GM19099 (cell line): ENCODE measurements around the gene PPP2R5B.

ENCODE experiments used
- POLR2A ChIP-seq: IDR thresholded peaks from 3 replicates; pipeline ENCODE4 v1.6.1; 2011; ENCODE audit warnings: low read depth; ENCODE audit not compliant: insufficient read length; ENCODE audit errors: extremely low read depth

PPP2R5B gene

GRCh38 chr11:64923944-64924909 lies at the start of gene PPP2R5B:
Gene PPP2R5B, plus strand, starts transcription at chr11:64924689. Its CDS starts 1,046 bp downstream, at chr11:64925735.
- TF ChIP-seq POLR2A, result peak; percentile 38

DNA sequence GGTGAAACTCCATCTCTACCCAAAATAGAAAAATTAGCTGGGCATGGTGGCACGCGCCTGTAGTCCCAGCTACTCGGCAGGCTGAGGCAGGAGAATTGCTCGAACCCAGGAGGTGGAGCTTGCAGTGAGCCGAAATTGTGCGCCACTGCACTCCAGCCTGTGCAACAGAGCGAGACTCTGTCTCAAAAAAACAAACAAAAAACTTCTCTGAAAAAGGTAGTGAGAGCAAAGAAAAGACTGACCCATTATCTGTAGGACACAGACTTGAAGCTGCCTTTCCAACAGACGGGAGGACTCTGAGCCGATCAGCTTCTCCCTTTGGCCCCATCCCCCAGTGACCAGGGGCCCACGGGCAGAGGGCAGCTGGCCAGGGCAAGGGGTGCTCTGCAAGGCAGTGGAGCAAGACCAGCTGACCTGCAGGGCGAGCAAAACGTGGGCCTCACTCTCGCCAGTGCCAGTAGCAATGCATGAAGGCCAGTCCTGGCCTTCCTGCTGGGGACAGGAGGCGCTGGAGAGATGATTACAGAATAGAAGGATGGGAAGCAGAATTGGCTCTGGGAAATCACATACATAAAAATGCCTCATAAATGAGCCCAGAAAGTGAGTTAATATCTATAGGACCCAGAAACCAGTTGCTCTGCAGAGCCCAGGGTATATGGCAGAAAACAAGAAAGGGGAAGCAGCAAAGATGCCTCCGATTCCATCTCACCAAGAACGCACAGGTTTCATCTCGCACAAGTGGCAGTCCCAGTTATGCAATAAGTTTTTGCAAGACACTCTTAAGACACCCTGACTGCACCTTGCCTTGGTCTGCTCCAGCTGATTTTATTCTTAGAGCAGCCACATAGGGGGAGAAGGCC lies 48.9 kb upstream of the PPP2R5B start:
- peak; percentile 25 for TF ChIP-seq POLR2A

DNA sequence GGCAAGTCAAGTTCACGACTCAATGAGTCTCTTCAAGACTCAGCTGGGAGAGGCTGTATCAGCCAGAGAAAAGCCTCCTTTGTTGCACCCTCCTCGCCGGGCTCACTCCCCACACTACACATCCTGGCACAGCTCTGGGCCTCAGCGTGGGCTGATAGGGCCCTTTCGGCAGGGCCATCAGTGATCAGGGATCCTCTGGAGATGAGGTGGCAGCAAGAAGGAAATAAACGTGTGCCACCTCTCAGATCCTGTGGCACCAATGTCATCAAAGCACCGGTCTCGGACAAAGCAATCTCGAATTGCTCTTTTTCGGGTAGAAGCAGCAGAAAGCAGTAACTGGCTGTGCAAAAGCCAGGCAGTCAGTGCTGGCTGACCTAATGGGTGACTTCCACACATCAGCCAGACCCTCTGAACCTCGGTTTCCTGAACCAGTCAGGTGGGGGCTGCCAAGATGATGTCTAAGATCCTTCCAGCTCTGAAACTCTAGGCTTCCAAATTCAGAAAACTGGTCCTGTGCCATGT lies 48.2 kb upstream of the PPP2R5B start:
- TF ChIP-seq POLR2A, result peak; percentile 3

- TF ChIP-seq POLR2A, result no peak
Measured at GRCh38 chr11:64876835-64877341, 47.6 kb upstream of the PPP2R5B start.

GRCh38 chr11:64877390-64878222 lies 46.9 kb upstream of the PPP2R5B start:
- peak; percentile 9 for TF ChIP-seq POLR2A

GRCh38 chr11:64878223-64878493 lies 46.3 kb upstream of the PPP2R5B start:
- no peak for TF ChIP-seq POLR2A

GRCh38 chr11:64878494-64879243 lies 45.8 kb upstream of the PPP2R5B start, which contains the start of gene EHD1:
Gene EHD1, minus strand, starts transcription at chr11:64878621. Its CDS starts 157 bp downstream, at chr11:64878464.
- peak; percentile 100 for TF ChIP-seq POLR2A

DNA sequence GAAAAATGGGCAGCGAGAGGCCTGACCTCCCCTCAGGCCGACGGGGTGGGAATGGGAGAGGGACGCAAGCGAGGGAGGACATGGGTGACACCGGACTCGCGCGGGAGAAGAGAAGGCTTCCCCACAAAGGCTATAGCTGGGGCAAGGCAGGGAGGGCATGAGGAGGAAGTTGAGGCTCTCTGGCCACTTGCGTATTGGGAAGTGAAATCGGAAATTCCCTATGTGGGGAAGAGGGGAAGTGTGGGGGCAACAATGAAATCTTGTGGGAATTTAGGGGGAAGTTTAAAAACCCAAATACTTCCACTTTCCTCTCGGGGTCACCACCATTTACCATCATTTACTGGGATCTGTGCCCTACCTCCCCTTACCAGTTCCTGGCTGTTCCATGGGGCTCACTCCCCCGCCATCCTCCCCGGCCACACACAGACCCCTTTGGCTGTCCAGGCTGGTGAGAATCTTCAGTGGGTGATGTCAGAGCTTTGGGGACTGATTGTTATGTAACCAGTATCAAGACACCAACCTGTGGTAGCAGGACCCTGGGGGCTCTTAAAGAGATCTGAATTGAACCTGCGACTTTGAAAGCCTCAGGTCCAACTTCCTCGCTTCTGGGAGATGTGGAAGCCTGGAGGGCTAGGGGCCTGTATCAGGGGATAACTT lies 45.1 kb upstream of the PPP2R5B start:
- no peak for TF ChIP-seq POLR2A

GRCh38 chr11:64880240-64881001 lies 44.1 kb upstream of the PPP2R5B start:
- TF ChIP-seq POLR2A, result no peak

GRCh38 chr11:64881476-64881875 lies 43.0 kb upstream of the PPP2R5B start:
- TF ChIP-seq POLR2A, result no peak

GRCh38 chr11:64882243-64882642 lies 42.2 kb upstream of the PPP2R5B start:
- TF ChIP-seq POLR2A, result no peak

DNA sequence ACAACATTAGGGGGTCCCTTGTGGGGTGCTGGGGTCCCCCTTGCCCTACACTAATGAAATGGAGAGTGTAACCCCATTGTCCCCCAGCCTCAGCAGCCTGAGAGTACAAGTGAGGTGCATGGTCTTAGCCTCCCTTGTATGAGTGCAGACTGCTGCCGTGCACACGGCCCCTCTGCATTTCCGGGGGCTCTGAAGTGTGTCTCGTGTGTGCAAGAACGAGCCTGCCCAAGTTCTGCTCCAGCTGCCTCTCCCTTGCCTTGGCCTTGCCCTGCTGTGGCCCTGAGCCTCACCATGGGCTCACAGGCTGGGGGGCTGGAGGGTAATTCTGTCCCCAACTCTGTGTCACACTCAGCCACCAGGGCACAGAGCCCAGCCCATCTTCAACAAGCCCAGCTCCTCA lies 40.9 kb upstream of the PPP2R5B start:
- no peak for TF ChIP-seq POLR2A

GRCh38 chr11:64884019-64884418 lies 40.5 kb upstream of the PPP2R5B start:
- TF ChIP-seq POLR2A, result no peak
